ENCODE results near the gene UNG.

The UNG gene

GRCh38 chr12:109154451-109155438, 57.3 kb downstream of the UNG start:
- peak; percentile 75 for DNase-seq (ENCODE audit: low read depth in 2 of 2)

GRCh38 chr12:109156036-109156435, 58.6 kb downstream of the UNG start:
- no peak for DNase-seq (ENCODE audit: low read depth in 2 of 2)

DNA sequence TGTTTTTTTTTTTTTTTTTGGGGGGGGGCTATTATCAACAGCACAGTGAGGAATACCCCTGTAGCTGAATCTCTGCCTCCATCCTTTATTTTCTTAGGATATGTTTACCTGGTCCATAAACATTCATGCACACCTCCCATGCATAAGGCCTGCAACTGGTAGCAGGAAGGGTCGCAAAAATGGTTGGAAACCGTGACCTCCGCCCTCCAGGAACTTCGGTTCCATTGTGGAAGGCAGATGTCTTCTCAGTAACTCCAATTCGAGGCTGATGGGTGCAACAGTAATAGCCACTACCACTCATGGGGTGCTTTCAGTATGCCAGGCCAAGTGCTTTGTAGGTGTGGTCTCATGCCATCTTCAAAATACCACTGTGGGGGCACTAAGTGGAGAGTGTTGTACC, 59.2 kb downstream of the UNG start:
- DNase-seq (ENCODE audit: low read depth in 2 of 2) = no peak

DNA sequence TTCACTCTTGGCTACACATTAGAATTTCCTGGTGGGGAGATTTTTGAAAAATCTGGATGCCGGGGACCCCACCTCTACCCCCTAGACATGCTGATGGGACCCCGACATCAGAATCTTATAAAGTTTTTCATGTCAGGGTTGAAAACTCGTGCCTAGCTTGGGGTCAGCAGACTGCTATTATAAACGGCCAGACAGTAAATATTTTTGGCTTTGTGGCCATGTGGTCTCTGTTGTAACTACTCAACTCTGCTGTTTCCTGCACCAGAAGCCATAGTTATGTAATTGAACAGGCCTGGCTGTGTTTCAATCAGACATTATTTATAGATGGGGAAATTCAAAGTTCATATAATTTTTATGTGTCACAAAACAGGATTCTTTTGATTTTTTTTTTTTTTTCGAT, 60.6 kb downstream of the UNG start:
- DNase-seq (ENCODE audit: low read depth in 2 of 2) = no peak

GRCh38 chr12:109160433-109160832, 63.0 kb downstream of the UNG start:
- no peak for DNase-seq (ENCODE audit: low read depth in 2 of 2)
